Lower lobe of right lung (tissue), 2 donors: ENCODE data around the gene FBLN2. TPM values are rescaled to one million over a fixed set of nuclear protein-coding genes. Genes with fewer than 3 reads are reported as not detected.
A peak's percentile ranks its signal among the peaks of the same experiment; 100 is the strongest.

Source experiments
- ATAC-seq, 2 donors: fragments of 200-7000 bp; cut with Tn5 transposase; one replicate each; pipeline ENCODE4 v1.9.1; 2020 to 2022; ENCODE audit warnings: mild to moderate bottlenecking in 2 of 2, moderate library complexity in 2 of 2
- DNase-seq: peaks from one replicate; pipeline ENCODE4 v3.0.0-alpha.2; 2020
- H3K27ac ChIP-seq: fragments of 200-600 bp; one replicate; pipeline ENCODE4 v1.8.0; 2022
- H3K27me3 ChIP-seq: fragments of 200-600 bp; one replicate; pipeline ENCODE4 v1.8.0; 2022; ENCODE audit warnings: low read depth
- H3K36me3 ChIP-seq: fragments of 200-600 bp; one replicate; pipeline ENCODE4 v1.8.0; 2022; ENCODE audit warnings: mild to moderate bottlenecking
- H3K4me1 ChIP-seq: fragments of 200-600 bp; one replicate; pipeline ENCODE4 v1.8.0; 2022
- H3K4me3 ChIP-seq: fragments of 200-600 bp; one replicate; pipeline ENCODE4 v1.8.0; 2022; ENCODE audit warnings: mild to moderate bottlenecking
- H3K9me3 ChIP-seq: fragments of 200-600 bp; one replicate; pipeline ENCODE4 v1.8.0; 2022
- intact Hi-C: fragments of 100-400 bp; cut with DNase I; formaldehyde crosslinking; loops from one replicate; pipeline ENCODE4 v1.11.0; 2022
- total RNA-seq: library from RNA; stranded (reverse); fragmentation: NEBNext Ultra II Directional; extraction: Animal tissue kit (Norgen Biotek cat#: 25700); gene quantifications from one replicate; pipeline ENCODE4 v1.2.1, GENCODE V29; 2021
- TF ChIP-seq, protein P1 (sequence below): fragments of 200-600 bp; IDR thresholded peaks from one replicate; pipeline ENCODE4 v1.8.0; 2022; ENCODE audit warnings: antibody characterized with exemption, mild to moderate bottlenecking
- donor health status: DM: no; HTN: yes; CAD: no; lungs with severe emphysema.

Gene FBLN2
- total RNA-seq, 1 donor from 2014 or later, result 40.8 TPM

DNA sequence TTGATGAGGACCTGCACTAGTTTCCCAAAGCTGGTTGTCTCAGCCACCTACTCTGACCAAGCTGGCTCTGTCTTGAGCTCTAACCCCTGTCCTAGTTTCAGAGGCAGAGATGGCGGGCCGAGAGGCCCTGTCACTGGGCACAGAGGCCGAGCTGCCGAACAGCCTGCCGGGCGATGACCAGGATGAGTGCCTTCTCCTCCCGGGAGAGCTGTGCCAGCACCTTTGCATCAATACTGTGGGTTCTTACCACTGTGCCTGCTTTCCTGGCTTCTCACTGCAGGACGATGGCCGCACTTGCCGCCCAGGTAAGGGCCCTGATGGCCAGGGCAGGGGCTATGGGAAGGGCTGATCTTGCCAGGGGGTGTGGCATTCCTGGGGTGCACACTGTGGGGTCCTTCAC lies 69.1 kb downstream of the FBLN2 start:
- DNase-seq (peak; percentile 14), ATAC-seq (no peak)
- Histone ChIP-seq H3K27ac (no peak overlapping the region), H3K36me3 (no peaks in the 10 kb centered on the region), H3K4me3 (no peak overlapping the region), H3K9me3 (no peaks in the 10 kb centered on the region), H3K27me3 (no peaks in the 10 kb centered on the region), H3K4me1 (no peaks in the 10 kb centered on the region)
- intact Hi-C loops, result no loop called here
- TF ChIP-seq, protein P1, sequence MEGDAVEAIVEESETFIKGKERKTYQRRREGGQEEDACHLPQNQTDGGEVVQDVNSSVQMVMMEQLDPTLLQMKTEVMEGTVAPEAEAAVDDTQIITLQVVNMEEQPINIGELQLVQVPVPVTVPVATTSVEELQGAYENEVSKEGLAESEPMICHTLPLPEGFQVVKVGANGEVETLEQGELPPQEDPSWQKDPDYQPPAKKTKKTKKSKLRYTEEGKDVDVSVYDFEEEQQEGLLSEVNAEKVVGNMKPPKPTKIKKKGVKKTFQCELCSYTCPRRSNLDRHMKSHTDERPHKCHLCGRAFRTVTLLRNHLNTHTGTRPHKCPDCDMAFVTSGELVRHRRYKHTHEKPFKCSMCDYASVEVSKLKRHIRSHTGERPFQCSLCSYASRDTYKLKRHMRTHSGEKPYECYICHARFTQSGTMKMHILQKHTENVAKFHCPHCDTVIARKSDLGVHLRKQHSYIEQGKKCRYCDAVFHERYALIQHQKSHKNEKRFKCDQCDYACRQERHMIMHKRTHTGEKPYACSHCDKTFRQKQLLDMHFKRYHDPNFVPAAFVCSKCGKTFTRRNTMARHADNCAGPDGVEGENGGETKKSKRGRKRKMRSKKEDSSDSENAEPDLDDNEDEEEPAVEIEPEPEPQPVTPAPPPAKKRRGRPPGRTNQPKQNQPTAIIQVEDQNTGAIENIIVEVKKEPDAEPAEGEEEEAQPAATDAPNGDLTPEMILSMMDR, result no peak

DNA sequence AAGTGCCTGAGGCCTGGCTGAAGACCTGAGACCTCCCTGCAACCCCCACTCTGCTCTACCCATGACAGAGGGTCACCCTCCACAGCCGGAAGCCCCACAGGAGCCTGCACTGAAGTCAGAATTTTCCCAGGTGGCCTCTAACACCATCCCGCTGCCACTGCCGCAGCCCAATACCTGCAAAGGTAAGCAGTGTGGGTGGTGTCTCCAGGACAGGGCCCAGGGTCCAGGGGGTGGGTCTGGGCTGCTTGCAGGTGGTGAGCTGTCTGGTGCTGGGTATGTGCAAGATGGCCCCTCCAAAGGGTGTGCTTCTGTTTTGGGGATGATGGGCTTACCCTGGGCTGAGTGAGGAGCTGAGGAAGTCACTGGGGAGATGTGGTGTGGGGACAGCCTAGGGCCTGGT lies 69.9 kb downstream of the FBLN2 start:
- Histone ChIP-seq H3K4me3 (no peak overlapping the region), H3K27ac (no peak overlapping the region), H3K4me1 (no peaks in the 10 kb centered on the region), H3K27me3 (no peaks in the 10 kb centered on the region), H3K36me3 (no peaks in the 10 kb centered on the region), H3K9me3 (no peaks in the 10 kb centered on the region)
- TF ChIP-seq, protein P1, result no peak
- ATAC-seq, result no peak
- DNase-seq, result peak; percentile 32
- intact Hi-C loops, result no loop called here

DNA sequence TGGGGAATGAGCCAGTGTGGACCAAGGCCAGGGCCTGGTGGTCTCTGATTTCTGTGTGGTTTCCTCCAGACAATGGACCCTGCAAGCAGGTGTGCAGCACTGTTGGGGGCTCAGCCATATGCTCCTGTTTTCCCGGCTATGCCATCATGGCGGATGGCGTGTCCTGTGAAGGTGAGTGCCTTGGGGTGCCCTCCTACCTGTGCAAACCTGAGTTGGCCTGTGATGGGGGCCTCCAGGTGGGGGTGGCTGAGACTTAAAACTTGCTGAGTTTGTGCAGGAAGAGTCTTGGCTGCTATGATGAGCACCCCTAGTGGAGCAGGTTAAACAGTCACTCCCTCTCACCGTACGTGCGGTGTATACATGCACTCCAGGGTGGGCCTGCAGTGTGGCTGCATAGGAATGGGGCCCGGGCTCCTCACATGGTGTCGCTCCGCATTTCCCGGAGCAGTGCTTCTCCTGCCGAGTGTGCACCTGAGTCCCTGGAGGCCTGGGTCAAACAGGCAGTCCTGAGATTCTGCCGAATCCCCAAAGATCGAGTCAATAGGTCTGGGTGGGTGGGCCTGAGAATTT lies 70.8 kb downstream of the FBLN2 start:
- DNase-seq (peak; percentile 19), ATAC-seq (no peak)
- Histone ChIP-seq H3K4me3 (no peak overlapping the region), H3K4me1 (no peaks in the 10 kb centered on the region), H3K27ac (no peak overlapping the region), H3K27me3 (no peaks in the 10 kb centered on the region), H3K9me3 (no peaks in the 10 kb centered on the region), H3K36me3 (no peaks in the 10 kb centered on the region)
- TF ChIP-seq, protein P1, result no peak
- intact Hi-C loops, result no loop called here

DNA sequence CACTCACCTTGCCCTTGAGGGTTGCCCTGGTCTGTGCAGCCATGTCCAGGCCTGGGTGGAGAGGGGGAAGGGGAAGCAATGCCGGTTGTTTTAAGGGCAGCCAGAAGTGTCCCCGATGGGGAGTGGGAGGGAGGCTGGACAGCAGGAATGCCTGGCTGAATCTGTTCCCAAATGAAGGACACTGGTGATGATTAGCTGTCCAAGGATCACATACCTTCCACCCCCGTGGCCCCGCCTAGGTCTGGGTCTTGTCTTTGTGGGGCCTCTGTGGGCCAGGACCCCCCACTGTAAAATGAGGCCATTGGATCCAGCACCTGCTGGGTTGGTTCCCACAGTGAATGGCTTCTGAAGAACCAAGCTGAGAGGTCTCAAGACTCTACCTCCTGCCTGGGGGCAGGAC lies 71.4 kb downstream of the FBLN2 start:
- H3K36me3 ChIP-seq, result no peaks in the 10 kb centered on the region
- TF ChIP-seq, protein P1, result no peak
- H3K9me3 ChIP-seq, result no peaks in the 10 kb centered on the region
- no peaks in the 10 kb centered on the region for H3K27me3 ChIP-seq
- no peak overlapping the region for H3K4me3 ChIP-seq
- no peak overlapping the region for H3K27ac ChIP-seq
- intact Hi-C loops, result no loop called here
- ATAC-seq (no peak), DNase-seq (peak; percentile 31)
- no peaks in the 10 kb centered on the region for H3K4me1 ChIP-seq

DNA sequence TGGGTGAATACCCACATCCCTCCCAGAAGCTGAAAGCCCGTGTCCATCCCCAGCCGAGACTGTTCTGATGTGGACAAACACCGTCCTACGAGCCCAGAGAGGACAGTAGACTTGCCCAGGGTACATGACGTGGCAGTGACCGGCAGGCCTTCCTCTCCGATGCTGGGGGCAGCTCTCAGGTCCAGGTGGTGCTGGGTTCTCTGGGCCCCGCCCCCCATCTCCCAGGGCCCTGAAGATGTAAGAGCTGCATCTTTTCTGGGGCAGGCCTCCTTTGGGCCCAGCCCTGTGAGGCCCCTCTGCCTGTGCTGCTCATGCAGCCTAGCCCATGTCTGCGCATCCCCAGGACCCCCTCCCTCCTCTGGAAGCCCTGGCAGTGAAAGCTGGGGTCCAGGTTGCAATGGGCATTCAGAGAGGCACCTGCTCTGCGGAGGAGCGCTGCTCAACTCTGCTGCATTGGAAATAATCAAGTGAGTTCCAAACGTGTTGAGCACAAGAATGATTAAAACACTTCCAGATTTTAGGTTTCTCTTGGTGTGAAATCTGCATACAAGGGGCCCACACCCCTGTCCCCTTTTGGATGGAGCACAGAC lies 71.9 kb downstream of the FBLN2 start:
- ATAC-seq (no peak), DNase-seq (peak; percentile 24)
- no peaks in the 10 kb centered on the region for H3K4me1 ChIP-seq
- H3K27me3 ChIP-seq, result no peaks in the 10 kb centered on the region
- TF ChIP-seq, protein P1, result no peak
- H3K36me3 ChIP-seq, result no peaks in the 10 kb centered on the region
- intact Hi-C loops, result no loop called here
- no peaks in the 10 kb centered on the region for H3K9me3 ChIP-seq
- H3K4me3 ChIP-seq, result no peak overlapping the region
- no peak overlapping the region for H3K27ac ChIP-seq
